ENCODE measurements around the gene CRIP3.

- no peak for TF ChIP-seq EZH2phosphoT487 (IDR thresholded peaks at IDR 0.05; ENCODE audit: insufficient read depth, low read depth)
- TF ChIP-seq EZH2 (IDR thresholded peaks at IDR 0.05; ENCODE audit: insufficient read depth, poor library complexity, severe bottlenecking): no peak
These were observed 51.1 kb downstream of the CRIP3 start for GRCh38 chr6:43257367-43258145.
